BE2C (cell line): Measurements from ENCODE around the gene APH1A.
"Not testable (repeated sequence)": the region's sequence is repeated elsewhere in the genome, so short reads cannot be mapped to it uniquely, and the experiment has no call there.

Source experiments
- DNase-seq: peaks from one replicate; pipeline ENCODE4 v3.0.0-alpha.2; 2020
- H3K27me3 ChIP-seq: fragments of 250-450 bp; sonication (Bioruptor Pico); 2 replicates; pipeline ENCODE4 v1.5.1; 2020; ENCODE audit warnings: mild to moderate bottlenecking
- H3K36me3 ChIP-seq: fragments of 250-450 bp; sonication (Bioruptor Pico); 2 replicates; pipeline ENCODE4 v1.5.1; 2020; ENCODE audit warnings: mild to moderate bottlenecking
- H3K4me1 ChIP-seq: fragments of 250-450 bp; sonication (Bioruptor Pico); 2 replicates; pipeline ENCODE4 v1.5.1; 2020
- H3K4me3 ChIP-seq: 2 replicates; pipeline ENCODE4 v1.5.1; 2011; ENCODE audit warnings: low read depth, low read length
- H3K9me3 ChIP-seq: fragments of 250-450 bp; sonication (Bioruptor Pico); 2 replicates; pipeline ENCODE4 v1.5.1; 2020
- CTCF ChIP-seq: IDR thresholded peaks from 2 replicates; pipeline ENCODE4 v1.5.1; 2012; ENCODE audit warnings: mild to moderate bottlenecking, low read depth, low read length

Gene APH1A

GRCh38 chr1:150227228-150227627 is 41.6 kb downstream of the APH1A start:
- H3K27me3 ChIP-seq = no peaks in the 10 kb centered on the region
- H3K36me3 ChIP-seq = peaks cover 79% of the 10 kb centered on the region
- H3K4me3 ChIP-seq = no peak overlapping the region
- no peaks in the 10 kb centered on the region for H3K4me1 ChIP-seq
- H3K9me3 ChIP-seq = no peaks in the 10 kb centered on the region
- TF ChIP-seq CTCF = no peak
- DNase-seq = no peak

DNA sequence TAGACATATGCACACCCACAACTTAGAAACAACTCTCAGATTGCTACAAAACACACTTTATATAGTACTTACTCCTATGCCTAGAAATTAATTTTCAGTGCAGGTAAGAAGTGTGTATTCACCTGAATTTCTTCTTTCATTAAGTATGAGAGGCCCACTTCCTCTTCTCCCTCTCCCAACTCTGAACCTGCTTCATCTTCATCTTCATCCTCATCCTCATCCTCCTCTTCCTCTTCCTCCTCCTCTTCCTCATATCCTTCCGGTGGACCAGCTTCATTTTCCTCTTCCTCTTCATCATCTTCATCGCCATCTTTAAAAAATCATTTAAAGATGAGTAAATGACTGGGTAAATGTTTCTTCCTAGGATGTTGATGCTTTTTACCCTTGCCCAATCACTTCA is 42.3 kb downstream of the APH1A start:
- Histone ChIP-seq H3K36me3 (peaks cover 79% of the 10 kb centered on the region), H3K9me3 (no peaks in the 10 kb centered on the region)

DNA sequence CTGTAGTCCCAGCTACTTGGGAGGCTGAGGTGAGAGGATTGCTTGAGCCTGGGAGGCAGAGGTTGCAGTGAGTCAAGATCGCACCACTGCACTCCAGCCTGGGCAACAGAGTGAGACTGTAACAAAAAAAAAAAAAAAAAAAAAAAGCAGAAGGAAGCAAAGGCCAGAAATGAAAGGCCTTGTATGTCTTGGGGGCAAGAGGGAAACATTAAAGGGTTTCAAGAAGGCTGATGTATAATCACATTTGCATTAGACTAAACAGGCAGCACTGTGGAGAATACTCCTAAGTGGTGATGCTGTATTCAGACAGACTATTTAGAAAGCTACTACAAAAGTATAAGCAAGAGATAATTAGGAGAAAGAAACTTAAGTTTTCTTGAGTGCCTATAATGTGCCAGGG is 43.3 kb downstream of the APH1A start:
- H3K27me3 ChIP-seq = no peaks in the 10 kb centered on the region
- TF ChIP-seq CTCF = no peak
- no peaks in the 10 kb centered on the region for H3K9me3 ChIP-seq
- DNase-seq = no peak
- peaks cover 78% of the 10 kb centered on the region for H3K36me3 ChIP-seq
- no peak overlapping the region for H3K4me3 ChIP-seq
- H3K4me1 ChIP-seq = no peaks in the 10 kb centered on the region

More for the DNA sequence above, 42.3 kb downstream of the APH1A start:
- no peak overlapping the region for H3K4me3 ChIP-seq
- H3K27me3 ChIP-seq = no peaks in the 10 kb centered on the region
- no peak for DNase-seq
- no peaks in the 10 kb centered on the region for H3K4me1 ChIP-seq
- TF ChIP-seq CTCF = no peak

- Histone ChIP-seq H3K4me1 (no peaks in the 10 kb centered on the region), H3K4me3 (no peak overlapping the region), H3K27me3 (no peaks in the 10 kb centered on the region), H3K9me3 (no peaks in the 10 kb centered on the region), H3K36me3 (peaks cover 80% of the 10 kb centered on the region)
- DNase-seq = no peak
- no peak for TF ChIP-seq CTCF
Measured at GRCh38 chr1:150224983-150225382, 43.8 kb downstream of the APH1A start.

DNA sequence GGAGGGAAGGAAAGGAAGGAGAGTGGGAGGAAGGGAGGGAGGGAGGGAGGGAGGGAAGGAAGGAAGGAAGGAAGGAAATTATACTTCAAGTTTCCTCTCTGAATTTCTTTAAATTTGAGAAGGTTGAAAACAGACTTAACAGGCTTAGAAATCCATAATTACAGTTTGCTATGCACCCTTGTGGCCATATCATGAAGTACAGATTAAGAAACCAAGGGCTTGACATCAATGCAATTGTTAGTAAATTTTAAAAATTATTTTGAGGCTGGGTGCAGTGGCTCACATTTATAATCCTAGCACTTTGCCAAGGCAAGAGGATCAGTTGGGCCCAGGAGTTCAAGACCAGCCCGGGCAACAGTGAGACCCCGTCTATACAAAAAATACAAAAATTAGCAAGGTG is 47.3 kb downstream of the APH1A start:
- Histone ChIP-seq H3K36me3 (peaks cover 54% of the 10 kb centered on the region), H3K4me1 (no peaks in the 10 kb centered on the region), H3K4me3 (no peak overlapping the region), H3K9me3 (no peaks in the 10 kb centered on the region), H3K27me3 (no peaks in the 10 kb centered on the region)
- TF ChIP-seq CTCF = peak; percentile 49
- no peak for DNase-seq

DNA sequence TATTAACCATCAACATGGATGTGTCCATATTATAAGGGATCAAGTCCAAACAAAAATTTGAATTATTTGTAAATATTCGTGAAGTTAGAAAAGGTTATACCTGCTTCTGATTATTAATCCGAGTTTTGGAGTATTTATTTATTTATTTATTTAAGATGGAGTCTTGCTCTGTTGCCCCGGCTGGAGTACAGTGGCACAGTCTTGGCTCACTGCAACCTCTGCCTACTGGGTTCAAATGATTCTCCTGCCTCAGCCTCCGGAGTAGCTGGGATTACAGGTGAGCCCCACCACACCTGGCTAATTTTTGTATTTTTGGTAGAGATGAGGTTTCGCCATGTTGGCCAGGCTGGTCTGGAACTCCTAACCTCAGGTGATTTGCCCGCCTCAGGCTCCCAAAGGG is 53.0 kb downstream of the APH1A start:
- not testable (repeated sequence) for H3K4me1 ChIP-seq, H3K9me3 ChIP-seq, DNase-seq, H3K27me3 ChIP-seq, H3K4me3 ChIP-seq
- peaks cover 11% of the 10 kb centered on the region for H3K36me3 ChIP-seq
